Measurements from ENCODE around the gene ZNF414.

GRCh38 chr19:8498295-8498694 lies 15.7 kb downstream of the ZNF414 start:
- no peak for TF ChIP-seq POLR2A (IDR thresholded peaks at IDR 0.05)
- no peak for TF ChIP-seq CTCF (IDR thresholded peaks at IDR 0.05)
